Astrocyte of the spinal cord (primary cell): ENCODE results near the gene SPRR2A.
"Not testable (repeated sequence)": the region's sequence is repeated elsewhere in the genome, so short reads cannot be mapped to it uniquely, and the experiment has no call there.

Experiments
- DNase-seq: peaks from one replicate; pipeline ENCODE4 v3.0.0; 2011; ENCODE audit warnings: low read depth, low spot score
- H3K4me3 ChIP-seq: 2 replicates; pipeline ENCODE4 v1.5.1; 2011; ENCODE audit warnings: low read depth, mild to moderate bottlenecking, low read length, moderate library complexity
- CTCF ChIP-seq: IDR thresholded peaks from 2 replicates; pipeline ENCODE4 v1.5.1; 2012; ENCODE audit warnings: low read depth, mild to moderate bottlenecking, low read length, inconsistent platforms
- in situ Hi-C: cut with HindIII; loops from 2 replicates; pipeline ENCODE4 v1.10.0; 2017; ENCODE audit warnings: low sequenced_read_pairs

The SPRR2A gene

GRCh38 chr1:153072806-153073726 lies 15.8 kb upstream of the SPRR2A start:
- H3K4me3 ChIP-seq: no peak overlapping the region
- no peak for DNase-seq
- no peak for TF ChIP-seq CTCF
- in situ Hi-C loops: no loop called here

GRCh38 chr1:153071511-153071910 lies 14.2 kb upstream of the SPRR2A start, which contains the start of gene SPRR2B:
TSS of gene SPRR2B (minus strand) at chr1:153071611. CDS start at chr1:153070839, 772 bp downstream.
- no peak within 1 kb of the TSS for H3K4me3 ChIP-seq
- DNase-seq: no peak
- no peak for TF ChIP-seq CTCF
- in situ Hi-C loops: no loop called here

GRCh38 chr1:153070243-153070642 lies 12.9 kb upstream of the SPRR2A start:
- TF ChIP-seq CTCF: no peak
- no peak overlapping the region for H3K4me3 ChIP-seq
- in situ Hi-C loops: no loop called here
- no peak for DNase-seq

- H3K4me3 ChIP-seq: no peak overlapping the region
- no peak for TF ChIP-seq CTCF
- in situ Hi-C loops: no loop called here
- DNase-seq: no peak
Measured at GRCh38 chr1:153058826-153059784, 1.8 kb upstream of the SPRR2A start.

GRCh38 chr1:153058154-153058553 lies 842 bp upstream of the SPRR2A start:
- no peak for TF ChIP-seq CTCF
- no peak overlapping the region for H3K4me3 ChIP-seq
- no peak for DNase-seq
- in situ Hi-C loops: no loop called here

- DNase-seq, H3K4me3 ChIP-seq, in situ Hi-C loops: not testable (repeated sequence)
Measured at GRCh38 chr1:153056111-153056510, 1.2 kb downstream of the SPRR2A start.
